ENCODE measurements around the gene RBMS2.

DNA sequence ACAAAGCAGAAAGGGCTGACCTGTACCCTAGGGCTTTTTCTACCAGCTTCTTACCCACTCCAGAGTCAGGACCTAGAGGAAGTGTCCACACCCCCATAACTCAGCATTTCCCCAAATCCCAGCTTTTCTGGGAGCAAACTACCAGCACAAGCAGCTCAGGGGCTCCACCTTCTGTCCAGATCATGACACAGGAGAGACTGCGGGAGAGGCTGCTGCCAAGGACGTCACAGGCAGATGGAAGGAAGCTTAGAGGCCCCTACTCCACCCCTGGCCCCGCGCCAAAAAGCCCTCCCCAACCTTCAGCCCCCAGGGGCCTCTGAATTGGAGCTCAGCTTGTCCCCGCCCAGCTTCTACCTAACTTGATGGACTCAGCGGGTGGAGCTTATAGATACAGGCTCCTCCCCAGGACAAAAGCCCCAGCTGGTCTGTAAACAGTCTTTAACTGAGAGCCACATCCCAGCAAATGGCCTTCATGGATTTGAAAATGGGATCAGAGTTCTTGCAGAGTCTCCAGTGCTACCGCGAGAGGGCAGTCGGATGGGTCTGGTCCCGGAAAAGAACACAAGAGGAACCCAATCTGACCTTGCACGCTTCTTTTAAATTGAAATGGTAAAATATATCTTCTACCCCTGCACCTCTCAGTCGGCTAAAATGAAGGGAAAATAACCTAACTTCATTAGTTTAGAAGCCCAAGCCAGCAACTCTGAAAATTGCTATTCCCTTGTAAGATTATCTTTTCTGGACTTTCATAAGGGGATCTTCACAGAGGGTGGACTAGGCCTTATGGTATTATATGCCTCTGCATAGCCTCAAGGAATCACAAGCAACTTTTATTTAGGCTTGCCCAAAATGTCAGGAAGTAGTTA lies 115.3 kb downstream of the RBMS2 start:
- TF ChIP-seq, protein P1, sequence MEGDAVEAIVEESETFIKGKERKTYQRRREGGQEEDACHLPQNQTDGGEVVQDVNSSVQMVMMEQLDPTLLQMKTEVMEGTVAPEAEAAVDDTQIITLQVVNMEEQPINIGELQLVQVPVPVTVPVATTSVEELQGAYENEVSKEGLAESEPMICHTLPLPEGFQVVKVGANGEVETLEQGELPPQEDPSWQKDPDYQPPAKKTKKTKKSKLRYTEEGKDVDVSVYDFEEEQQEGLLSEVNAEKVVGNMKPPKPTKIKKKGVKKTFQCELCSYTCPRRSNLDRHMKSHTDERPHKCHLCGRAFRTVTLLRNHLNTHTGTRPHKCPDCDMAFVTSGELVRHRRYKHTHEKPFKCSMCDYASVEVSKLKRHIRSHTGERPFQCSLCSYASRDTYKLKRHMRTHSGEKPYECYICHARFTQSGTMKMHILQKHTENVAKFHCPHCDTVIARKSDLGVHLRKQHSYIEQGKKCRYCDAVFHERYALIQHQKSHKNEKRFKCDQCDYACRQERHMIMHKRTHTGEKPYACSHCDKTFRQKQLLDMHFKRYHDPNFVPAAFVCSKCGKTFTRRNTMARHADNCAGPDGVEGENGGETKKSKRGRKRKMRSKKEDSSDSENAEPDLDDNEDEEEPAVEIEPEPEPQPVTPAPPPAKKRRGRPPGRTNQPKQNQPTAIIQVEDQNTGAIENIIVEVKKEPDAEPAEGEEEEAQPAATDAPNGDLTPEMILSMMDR (IDR thresholded peaks at IDR 0.05), result peak in 3 of 4 experiments; percentile 15 to 57 (median 53)
- peak; percentile 56 to 86 (median 70) for TF ChIP-seq POLR2AphosphoS5 (IDR thresholded peaks at IDR 0.05)
- TF ChIP-seq POLR2A (IDR thresholded peaks at IDR 0.05), result no peak
- TF ChIP-seq EP300 (IDR thresholded peaks at IDR 0.05), result no peak
